Measurements from ENCODE around the gene TPRA1. TPM values are rescaled to one million over a fixed set of nuclear protein-coding genes. Genes with fewer than 3 reads are reported as not detected.

Gene TPRA1
- polyA plus RNA-seq, 2 of the 4 experiments (the other 2 are of a cell fraction): 13.5 to 19.5 TPM

DNA sequence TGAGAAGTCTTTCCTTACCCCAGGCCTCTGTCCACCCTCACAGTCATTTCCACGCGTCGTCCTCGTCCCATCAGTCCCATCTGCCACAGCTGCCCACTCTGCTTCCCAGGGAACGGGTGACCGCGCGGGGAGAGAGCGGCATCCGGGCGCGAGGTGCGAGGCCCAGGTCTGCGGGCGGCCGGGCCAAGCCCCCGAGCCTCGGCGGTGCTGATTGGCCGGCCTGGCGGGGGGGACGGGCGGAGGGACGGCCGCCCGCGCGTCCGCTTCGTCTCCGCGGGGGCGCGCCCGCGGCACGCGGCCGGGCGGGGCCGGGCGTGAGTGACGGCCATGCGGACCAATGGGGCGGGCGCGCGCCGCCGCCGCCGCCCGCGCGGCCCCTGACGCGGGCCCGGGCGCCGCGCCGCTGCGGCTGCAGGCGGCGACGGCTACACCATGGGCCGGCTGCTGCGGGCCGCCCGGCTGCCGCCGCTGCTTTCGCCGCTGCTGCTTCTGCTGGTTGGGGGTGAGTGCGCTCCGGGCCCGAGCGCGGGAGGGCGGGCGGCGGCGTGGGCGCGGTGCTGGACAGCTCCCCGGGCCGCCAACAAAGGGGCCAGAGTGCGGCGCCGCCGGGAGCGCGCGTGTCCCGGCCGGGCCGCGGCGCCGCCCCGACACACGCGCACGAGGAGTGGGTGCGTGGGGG, 38.4 kb upstream of the TPRA1 start, which contains the start of gene PODXL2 (continued):
- TF ChIP-seq BCL3 (IDR thresholded peaks at IDR 0.05) (no peak), HOXA7 (CRISPR knock-in tag; IDR thresholded peaks at IDR 0.05) (no peak), KDM1A (IDR thresholded peaks at IDR 0.05; ENCODE audit: low read depth) (no peak), RARB (CRISPR knock-in tag; IDR thresholded peaks at IDR 0.05) (no peak), HDAC2 (IDR thresholded peaks at IDR 0.05) (no peak)
- TF ChIP-seq, protein P1, sequence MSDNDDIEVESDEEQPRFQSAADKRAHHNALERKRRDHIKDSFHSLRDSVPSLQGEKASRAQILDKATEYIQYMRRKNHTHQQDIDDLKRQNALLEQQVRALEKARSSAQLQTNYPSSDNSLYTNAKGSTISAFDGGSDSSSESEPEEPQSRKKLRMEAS (IDR thresholded peaks at IDR 0.05): peak; percentile 83

- H3K4me3 ChIP-seq: peak overlapping the region; percentile 58
- FAIRE-seq: no peak
- H3K27ac ChIP-seq: no peak overlapping the region
- 0 out of 3 replicates have a peak, but pooled peaks cover 3% of the 10 kb centered on the region for H3K9me3 ChIP-seq
- ChIA-PET CTCF (interaction anchor here (0.8 to 1.8 kb wide), 3 partner anchors 18 to 41 kb away, joined by 3 to 5 read pairs (median 3); no protein-coding TSS in a partner anchor), POLR2A (no interaction called here)
- H3K4me2 ChIP-seq: peak overlapping the region; percentile 73
- TF ChIP-seq HOXB13 (CRISPR knock-in tag; IDR thresholded peaks at IDR 0.05; ENCODE audit: low read depth): no peak
- no peak for TF ChIP-seq MAZ (IDR thresholded peaks at IDR 0.05; ENCODE audit: borderline replicate concordance, low read depth, low read length)
- no peak for TF ChIP-seq ATOH8 (CRISPR knock-in tag; IDR thresholded peaks at IDR 0.05; ENCODE audit: low read depth)
- TF ChIP-seq ZC3H11A (IDR thresholded peaks at IDR 0.05): no peak
- no peak for TF ChIP-seq BHLHE40 (IDR thresholded peaks at IDR 0.05; ENCODE audit: low read depth, low read length)
- TF ChIP-seq GATA3 (IDR thresholded peaks at IDR 0.05; ENCODE audit: borderline replicate concordance): no peak
- TF ChIP-seq HDAC2 (IDR thresholded peaks at IDR 0.05): no peak
- TF ChIP-seq CHD4 (IDR thresholded peaks at IDR 0.05; ENCODE audit: borderline replicate concordance): no peak
- TF ChIP-seq, protein P2, sequence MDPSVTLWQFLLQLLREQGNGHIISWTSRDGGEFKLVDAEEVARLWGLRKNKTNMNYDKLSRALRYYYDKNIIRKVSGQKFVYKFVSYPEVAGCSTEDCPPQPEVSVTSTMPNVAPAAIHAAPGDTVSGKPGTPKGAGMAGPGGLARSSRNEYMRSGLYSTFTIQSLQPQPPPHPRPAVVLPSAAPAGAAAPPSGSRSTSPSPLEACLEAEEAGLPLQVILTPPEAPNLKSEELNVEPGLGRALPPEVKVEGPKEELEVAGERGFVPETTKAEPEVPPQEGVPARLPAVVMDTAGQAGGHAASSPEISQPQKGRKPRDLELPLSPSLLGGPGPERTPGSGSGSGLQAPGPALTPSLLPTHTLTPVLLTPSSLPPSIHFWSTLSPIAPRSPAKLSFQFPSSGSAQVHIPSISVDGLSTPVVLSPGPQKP (IDR thresholded peaks at IDR 0.05; ENCODE audit: low read depth, low read length): no peak
- no peak for TF ChIP-seq KDM1A (IDR thresholded peaks at IDR 0.05; ENCODE audit: low read depth)
- TF ChIP-seq BCL3 (IDR thresholded peaks at IDR 0.05): no peak
- TF ChIP-seq, protein P3, sequence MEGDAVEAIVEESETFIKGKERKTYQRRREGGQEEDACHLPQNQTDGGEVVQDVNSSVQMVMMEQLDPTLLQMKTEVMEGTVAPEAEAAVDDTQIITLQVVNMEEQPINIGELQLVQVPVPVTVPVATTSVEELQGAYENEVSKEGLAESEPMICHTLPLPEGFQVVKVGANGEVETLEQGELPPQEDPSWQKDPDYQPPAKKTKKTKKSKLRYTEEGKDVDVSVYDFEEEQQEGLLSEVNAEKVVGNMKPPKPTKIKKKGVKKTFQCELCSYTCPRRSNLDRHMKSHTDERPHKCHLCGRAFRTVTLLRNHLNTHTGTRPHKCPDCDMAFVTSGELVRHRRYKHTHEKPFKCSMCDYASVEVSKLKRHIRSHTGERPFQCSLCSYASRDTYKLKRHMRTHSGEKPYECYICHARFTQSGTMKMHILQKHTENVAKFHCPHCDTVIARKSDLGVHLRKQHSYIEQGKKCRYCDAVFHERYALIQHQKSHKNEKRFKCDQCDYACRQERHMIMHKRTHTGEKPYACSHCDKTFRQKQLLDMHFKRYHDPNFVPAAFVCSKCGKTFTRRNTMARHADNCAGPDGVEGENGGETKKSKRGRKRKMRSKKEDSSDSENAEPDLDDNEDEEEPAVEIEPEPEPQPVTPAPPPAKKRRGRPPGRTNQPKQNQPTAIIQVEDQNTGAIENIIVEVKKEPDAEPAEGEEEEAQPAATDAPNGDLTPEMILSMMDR (IDR thresholded peaks at IDR 0.05): no peak
- no peak for TF ChIP-seq RNF2 (IDR thresholded peaks at IDR 0.05; ENCODE audit: borderline replicate concordance, low read depth)
- no peak for DNase-seq (ENCODE audit: low read depth in 1 of 2, low spot score in 1 of 2)
- WGBS (ENCODE audit: missing lambda C conversion rate): 87% methylated on average over 4 of the region's 4 CpGs
- no peak for ATAC-seq
- peaks cover 6% of the 10 kb centered on the region; the same call in 1 of the 3 replicates for H3K4me1 ChIP-seq
These were observed 37.9 kb upstream of the TPRA1 start for GRCh38 chr3:127628426-127628787.

- CTCF ChIA-PET: interaction anchor here (1.2 kb wide), 1 partner anchor 50 kb away, joined by 4 read pairs; no protein-coding TSS in a partner anchor
- TF ChIP-seq EHF (CRISPR knock-in tag; IDR thresholded peaks at IDR 0.05) (no peak), ZSCAN20 (CRISPR knock-in tag; IDR thresholded peaks at IDR 0.05) (no peak), JUN (IDR thresholded peaks at IDR 0.05) (no peak), KDM1A (IDR thresholded peaks at IDR 0.05; ENCODE audit: low read depth) (no peak), RARB (CRISPR knock-in tag; IDR thresholded peaks at IDR 0.05) (no peak), SMC3 (IDR thresholded peaks at IDR 0.05) (no peak), NFE2L2 (conservative IDR thresholded peaks at IDR 0.05; ENCODE audit: low read length) (no peak)
- TF ChIP-seq, protein P4, sequence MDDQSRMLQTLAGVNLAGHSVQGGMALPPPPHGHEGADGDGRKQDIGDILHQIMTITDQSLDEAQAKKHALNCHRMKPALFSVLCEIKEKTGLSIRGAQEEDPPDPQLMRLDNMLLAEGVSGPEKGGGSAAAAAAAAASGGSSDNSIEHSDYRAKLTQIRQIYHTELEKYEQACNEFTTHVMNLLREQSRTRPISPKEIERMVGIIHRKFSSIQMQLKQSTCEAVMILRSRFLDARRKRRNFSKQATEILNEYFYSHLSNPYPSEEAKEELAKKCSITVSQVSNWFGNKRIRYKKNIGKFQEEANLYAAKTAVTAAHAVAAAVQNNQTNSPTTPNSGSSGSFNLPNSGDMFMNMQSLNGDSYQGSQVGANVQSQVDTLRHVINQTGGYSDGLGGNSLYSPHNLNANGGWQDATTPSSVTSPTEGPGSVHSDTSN (IDR thresholded peaks at IDR 0.05): no peak
- DNase-seq (ENCODE audit: low read depth in 1 of 2, low spot score in 1 of 2) (no peak), ATAC-seq (no peak), FAIRE-seq (no peak)
- H3K4me3 ChIP-seq: no peak overlapping the region
- H3K27ac ChIP-seq: no peak overlapping the region
- 44% methylated on average over 2 of the region's 2 CpGs for WGBS (ENCODE audit: missing lambda C conversion rate)
- H3K4me2 ChIP-seq: no peak overlapping the region
- POLR2A ChIA-PET: no interaction called here
- peaks cover 6% of the 10 kb centered on the region; the same call in 1 of the 3 replicates for H3K4me1 ChIP-seq
- H3K9me3 ChIP-seq: 0 out of 3 replicates have a peak, but pooled peaks cover 3% of the 10 kb centered on the region
These were observed 35.3 kb upstream of the TPRA1 start for GRCh38 chr3:127625821-127626220.

Measured in A549 (cell line).